ENCODE data around the gene NDUFS7.
"Not testable (repeated sequence)": the region's sequence is repeated elsewhere in the genome, so short reads cannot be mapped to it uniquely, and the experiment has no call there.

The NDUFS7 gene

GRCh38 chr19:1420085-1420484 is 36.4 kb downstream of the NDUFS7 start:
- DNase-seq, result not testable (repeated sequence)

GRCh38 chr19:1420590-1420989 is 36.9 kb downstream of the NDUFS7 start:
- no peak for DNase-seq

GRCh38 chr19:1421218-1421957 is 37.7 kb downstream of the NDUFS7 start:
- DNase-seq, result no peak

DNA sequence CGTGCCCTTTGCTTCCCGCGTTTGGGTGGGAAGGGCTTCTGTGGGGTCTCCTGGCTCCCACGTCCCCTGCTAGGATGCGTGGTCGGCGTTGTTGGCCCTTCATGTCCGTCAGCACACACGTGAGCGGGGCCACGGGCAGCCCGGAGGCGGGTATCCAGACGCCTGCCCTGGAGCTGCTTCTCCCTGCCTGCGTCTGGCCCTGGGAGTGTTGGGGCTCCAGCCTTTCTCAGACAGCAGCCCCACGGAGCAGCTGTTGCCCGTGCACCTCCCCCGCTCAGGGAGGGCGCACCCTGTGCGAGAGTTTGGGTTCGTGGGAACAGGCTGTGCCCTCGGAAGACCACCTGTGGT is 38.2 kb downstream of the NDUFS7 start:
- DNase-seq, result no peak

DNA sequence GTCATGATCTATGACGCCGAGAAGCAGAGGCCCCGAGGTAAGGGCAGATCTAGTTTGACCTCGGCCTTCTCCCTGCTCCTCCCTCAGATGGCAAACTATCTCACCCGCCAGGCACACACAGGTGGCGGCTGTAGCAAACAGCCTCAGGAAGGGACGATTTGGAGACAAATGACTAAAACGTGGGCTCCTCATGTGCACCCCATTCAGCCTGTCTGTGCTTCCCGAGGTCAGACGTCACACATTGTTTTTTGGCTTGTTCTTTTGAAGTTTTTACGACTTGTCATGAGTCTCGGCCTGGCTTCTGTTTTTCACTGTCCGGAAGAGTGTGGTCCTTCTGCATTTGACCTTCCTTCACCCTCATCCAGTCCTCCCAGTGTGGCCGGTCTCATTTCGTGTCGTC is 38.7 kb downstream of the NDUFS7 start:
- DNase-seq, result no peak

GRCh38 chr19:1422943-1423342 is 39.2 kb downstream of the NDUFS7 start:
- no peak for DNase-seq

DNA sequence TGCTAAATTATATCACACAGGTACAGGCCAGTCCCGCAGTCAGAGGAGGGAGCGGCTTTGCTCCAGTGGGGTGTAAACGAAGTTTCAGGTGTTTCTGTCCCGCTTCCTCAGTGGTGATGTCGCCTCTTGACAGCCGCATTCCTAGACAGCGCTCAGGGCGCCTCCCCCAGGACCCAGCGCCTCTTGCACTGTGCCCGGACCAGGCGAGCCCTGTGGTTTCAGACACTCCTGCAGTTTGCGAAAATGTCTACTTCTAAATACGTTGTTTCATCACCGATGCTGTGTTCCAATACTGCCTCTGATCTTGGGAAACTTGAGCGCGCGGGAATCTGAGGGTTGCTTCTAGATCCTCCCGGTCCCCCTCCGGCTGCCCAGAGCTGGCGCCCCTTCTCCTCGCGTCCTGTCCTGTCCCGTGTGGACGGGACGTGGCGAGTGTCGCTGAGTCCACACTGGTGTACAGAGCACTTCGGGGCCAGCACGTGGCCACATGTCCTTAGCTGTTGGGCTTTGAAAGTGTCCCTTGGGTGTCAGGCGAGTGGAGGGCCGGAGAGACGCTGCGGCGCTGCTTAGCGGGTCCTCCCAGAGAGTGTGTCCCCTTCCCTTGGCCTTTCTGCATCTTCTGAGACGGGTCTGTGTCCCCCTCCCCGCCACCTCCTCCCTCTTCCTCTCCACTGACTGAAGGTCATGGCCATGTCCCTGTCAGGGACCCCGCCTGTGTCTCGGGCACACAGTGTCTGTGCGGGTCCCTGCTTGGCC is 39.9 kb downstream of the NDUFS7 start:
- DNase-seq, result no peak

DNA sequence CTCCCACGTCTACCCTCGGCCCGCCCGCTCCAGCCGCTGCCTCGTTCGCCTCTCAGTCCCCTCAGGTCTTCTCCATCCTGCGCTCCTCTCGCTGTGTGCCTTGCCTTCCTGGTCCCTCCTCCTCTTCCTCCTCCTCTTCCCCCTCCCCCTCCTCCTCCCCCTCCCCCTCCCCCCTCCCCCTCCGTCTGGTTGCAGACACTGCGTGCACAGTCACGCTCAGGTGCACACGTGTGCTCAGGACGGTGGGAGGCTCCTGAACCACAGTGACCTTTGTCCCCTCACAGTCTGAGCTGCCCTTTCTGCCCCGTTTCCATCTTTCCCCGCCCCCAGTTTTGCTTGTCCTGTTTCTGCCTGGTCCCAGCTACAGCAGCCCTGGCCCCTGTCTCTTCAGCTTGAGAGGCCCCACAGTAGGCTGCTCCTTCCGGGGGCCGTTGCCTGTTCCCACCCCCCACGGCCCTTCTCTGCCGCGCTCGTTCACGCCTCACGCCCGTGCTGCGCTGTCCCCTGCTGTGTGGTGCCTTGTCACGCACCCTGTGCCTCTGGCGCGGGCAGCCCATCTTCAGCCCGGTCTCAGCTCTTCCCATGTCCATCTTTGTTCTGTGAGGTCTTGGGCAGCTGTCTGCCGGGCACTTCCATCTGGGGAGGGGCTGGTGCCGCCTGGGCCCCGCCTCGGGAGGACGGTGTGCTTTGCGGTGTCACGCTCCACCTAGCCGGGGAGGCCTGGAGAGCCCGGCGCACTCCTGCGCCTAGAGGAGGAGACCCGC is 40.7 kb downstream of the NDUFS7 start:
- no peak for DNase-seq

GRCh38 chr19:1425102-1425837 is 41.6 kb downstream of the NDUFS7 start:
- no peak for DNase-seq

DNA sequence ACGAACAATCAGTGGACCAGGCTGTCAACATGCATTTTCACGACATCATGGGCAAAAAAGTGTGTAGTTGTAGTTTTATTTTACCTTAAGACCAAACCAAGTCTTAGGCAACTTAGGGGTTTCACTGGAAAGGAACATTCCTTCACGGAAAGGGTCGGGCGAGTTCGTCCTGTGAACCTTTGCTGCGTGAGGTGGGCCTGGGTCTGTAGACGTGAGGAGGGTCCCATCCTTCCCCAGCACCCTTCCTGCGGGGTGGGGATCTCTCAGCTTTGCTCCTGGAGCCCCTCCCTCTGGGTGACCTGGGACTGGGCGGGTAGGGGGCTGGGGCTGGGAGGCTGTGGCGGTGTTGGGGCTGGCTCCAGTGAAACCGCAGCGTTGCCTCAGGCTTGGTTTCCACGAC is 42.2 kb downstream of the NDUFS7 start:
- DNase-seq, result no peak

DNA sequence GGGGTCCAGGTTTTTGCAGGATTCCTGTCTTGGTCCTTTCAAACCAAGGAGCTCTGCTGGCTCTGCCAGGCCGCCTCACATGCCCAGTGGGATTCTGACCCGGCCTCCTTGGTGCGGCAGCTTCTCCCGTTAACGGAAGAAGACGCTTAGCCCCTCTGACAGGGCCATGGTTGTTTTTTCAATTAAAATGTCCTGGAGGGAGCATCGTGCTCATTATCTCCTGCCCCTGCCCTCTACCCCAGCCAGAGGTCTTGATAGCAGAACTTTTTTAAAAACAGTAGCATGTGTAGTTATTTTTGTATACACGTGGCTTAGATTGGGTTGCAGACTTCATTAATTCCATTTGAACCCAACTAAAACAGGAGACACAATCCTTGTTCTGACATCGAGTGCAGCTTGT is 43.0 kb downstream of the NDUFS7 start:
- DNase-seq, result no peak

GRCh38 chr19:1427221-1427920 is 43.7 kb downstream of the NDUFS7 start:
- no peak for DNase-seq

- DNase-seq, result no peak
Observed at GRCh38 chr19:1428738-1429391, 45.2 kb downstream of the NDUFS7 start.

- no peak for DNase-seq
Observed at GRCh38 chr19:1429750-1430149, 46.0 kb downstream of the NDUFS7 start.

DNA sequence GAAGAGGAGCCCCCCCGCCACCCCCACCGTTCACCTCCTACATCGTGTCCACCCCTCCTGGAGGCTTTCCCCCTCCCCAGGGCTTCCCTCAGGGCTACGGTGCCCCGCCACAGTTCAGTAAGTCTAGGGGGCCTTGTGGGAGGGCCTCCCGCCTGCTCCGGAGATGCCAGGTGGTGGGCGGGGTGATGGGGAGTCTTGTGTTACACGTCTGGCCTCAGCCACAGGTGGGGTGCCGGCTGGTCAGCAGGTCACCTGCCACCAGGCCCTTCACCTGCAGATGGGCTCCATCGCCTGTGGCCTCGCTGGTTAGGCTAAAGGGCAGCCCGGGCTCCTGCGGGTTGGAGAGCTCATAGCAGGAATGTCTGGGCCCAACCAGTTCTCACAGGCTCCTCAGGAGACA is 46.5 kb downstream of the NDUFS7 start:
- no peak for DNase-seq

DNA sequence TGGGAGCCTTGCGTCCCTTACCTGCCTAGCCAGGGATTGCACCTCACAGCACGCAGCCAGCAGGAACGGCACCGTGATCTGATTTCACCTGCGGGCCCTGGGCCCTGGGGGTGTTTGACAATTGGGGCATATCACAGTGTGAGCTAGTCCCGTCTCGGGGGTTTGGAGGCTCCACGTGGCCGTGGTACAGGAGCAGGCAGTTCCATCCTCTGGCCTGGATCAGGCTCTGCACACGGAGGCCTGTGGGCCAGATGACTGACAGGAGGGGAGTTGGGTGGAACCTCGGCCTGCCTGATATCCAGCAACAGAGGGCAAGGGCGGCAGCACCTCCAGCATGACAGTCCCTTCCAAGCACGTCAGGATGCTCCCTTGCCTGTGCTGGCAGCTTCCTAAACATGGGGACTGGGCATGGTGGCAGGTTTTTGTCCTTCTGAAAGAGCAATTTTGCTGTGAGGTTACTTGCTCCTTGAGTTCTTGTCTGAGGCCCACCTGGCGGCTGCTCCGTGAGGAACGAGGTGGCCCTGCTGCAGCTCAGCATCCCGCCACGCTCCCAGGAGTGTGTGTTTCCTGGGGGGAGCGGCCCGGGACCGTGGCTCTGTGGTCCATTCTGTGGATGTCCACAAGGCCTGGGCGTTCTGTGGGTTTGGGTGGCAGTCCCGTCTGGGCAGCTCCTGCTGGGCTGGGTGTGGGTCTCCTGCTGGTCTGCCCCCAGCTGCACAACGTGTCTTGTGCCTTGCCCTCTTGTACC is 48.2 kb downstream of the NDUFS7 start:
- no peak for DNase-seq

DNA sequence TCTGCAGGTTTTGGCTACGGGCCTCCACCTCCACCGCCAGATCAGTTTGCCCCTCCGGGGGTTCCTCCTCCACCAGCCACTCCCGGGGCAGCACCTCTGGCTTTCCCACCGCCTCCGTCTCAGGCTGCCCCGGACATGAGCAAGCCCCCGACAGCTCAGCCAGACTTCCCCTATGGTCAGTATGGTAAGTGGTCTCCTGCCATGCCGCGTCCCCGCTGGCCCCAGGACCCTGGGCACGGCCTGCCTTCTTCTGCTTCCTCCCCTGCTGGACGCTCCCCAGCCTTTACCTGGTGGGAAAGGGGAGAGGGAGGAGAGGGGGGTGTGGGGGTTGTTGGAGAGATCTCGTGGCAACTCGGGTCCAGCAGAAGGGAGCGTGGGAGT is 48.8 kb downstream of the NDUFS7 start:
- no peak for DNase-seq

- no peak for DNase-seq
Observed at GRCh38 chr19:1433119-1434039, 49.7 kb downstream of the NDUFS7 start.

DNA sequence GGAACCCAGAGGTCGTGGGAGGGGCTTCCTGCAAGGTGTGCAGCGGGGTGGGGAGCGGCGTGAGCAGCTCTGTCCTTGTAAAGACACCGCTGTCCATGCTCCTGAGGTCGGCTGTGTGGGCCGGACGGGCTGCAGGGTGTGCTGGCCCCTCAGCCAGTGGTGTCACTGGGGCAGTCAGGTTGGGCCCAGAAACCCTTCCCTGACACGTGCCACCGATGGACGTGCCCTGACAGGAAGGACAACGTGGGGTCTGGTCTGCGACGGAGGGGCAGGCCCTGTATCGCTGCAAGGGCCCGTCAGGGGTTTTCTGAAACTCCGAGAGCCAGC is 50.3 kb downstream of the NDUFS7 start:
- no peak for DNase-seq

DNA sequence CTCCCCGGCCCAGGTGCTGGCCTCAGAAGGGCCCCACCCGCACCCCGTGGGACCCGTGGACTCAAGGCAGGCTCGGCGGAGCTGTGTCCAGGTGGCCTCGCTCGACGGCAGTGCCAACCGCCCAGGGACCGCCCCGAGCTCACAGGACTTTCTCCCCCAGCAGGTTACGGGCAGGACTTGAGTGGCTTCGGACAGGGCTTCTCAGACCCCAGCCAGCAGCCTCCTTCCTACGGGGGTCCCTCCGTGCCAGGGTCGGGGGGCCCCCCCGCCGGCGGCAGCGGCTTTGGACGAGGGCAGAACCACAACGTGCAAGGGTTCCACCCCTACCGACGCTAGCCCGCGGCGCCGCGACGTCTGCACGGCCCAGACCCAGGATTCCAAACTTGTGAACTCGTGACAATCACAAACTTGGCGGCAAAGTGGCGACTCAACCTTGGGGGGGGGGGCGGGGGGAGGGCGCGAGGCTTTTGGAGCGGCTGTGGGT is 50.9 kb downstream of the NDUFS7 start:
- no peak for DNase-seq

Measured in activated CD8-positive, alpha-beta memory T cell treated with anti-CD3 and anti-CD28 coated beads, Interleukin-2, amount 50 U/mL, for 4 hours (primary cell).